NCI-H226 (cell line): ENCODE data around the gene TMC8.

Experiments
- DNase-seq: peaks from one replicate; pipeline ENCODE4 v3.0.0-alpha.2; 2015

The TMC8 gene

GRCh38 chr17:78164748-78165607 lies 34.4 kb downstream of the TMC8 start:
- no peak for DNase-seq

GRCh38 chr17:78166416-78166815 lies 35.8 kb downstream of the TMC8 start:
- no peak for DNase-seq

GRCh38 chr17:78168242-78168902 lies 37.8 kb downstream of the TMC8 start, which contains the start of gene SYNGR2:
SYNGR2 (plus strand) TSS chr17:78168581; CDS start chr17:78168617, 36 bp downstream.
- DNase-seq = peak; percentile 74

GRCh38 chr17:78168903-78169793 lies 38.6 kb downstream of the TMC8 start:
- DNase-seq = peak; percentile 79

- no peak for DNase-seq
Observed at GRCh38 chr17:78170692-78171590, 40.4 kb downstream of the TMC8 start.

GRCh38 chr17:78171591-78172248 lies 41.1 kb downstream of the TMC8 start:
- peak; percentile 12 for DNase-seq

- DNase-seq = peak; percentile 40
Observed at GRCh38 chr17:78172249-78173051, 41.9 kb downstream of the TMC8 start.

- no peak for DNase-seq
Observed at GRCh38 chr17:78173097-78173715, 42.6 kb downstream of the TMC8 start.

- DNase-seq = no peak
Observed at GRCh38 chr17:78174346-78174869, 43.8 kb downstream of the TMC8 start.

- no peak for DNase-seq
Observed at GRCh38 chr17:78174870-78175642, 44.5 kb downstream of the TMC8 start.

GRCh38 chr17:78175643-78175981 lies 45.0 kb downstream of the TMC8 start:
- no peak for DNase-seq

- no peak for DNase-seq
Observed at GRCh38 chr17:78176548-78177025, 46.0 kb downstream of the TMC8 start.

- DNase-seq = no peak
Observed at GRCh38 chr17:78179372-78179771, 48.8 kb downstream of the TMC8 start.

GRCh38 chr17:78180083-78180482 lies 49.5 kb downstream of the TMC8 start:
- no peak for DNase-seq

GRCh38 chr17:78180508-78180907 lies 49.9 kb downstream of the TMC8 start:
- DNase-seq = no peak

GRCh38 chr17:78182504-78182903 lies 51.9 kb downstream of the TMC8 start:
- no peak for DNase-seq

- DNase-seq = no peak
Observed at GRCh38 chr17:78183916-78184315, 53.3 kb downstream of the TMC8 start.

GRCh38 chr17:78184351-78184750 lies 53.8 kb downstream of the TMC8 start:
- no peak for DNase-seq

- no peak for DNase-seq
Observed at GRCh38 chr17:78184868-78185267, 54.3 kb downstream of the TMC8 start.
